HG03097 (cell line): ENCODE data around the gene TTLL10.

Experiments used
- ATAC-seq: cut with Tn5 transposase; IDR thresholded peaks from one replicate; pipeline ENCODE4 v1.9.1; 2021; ENCODE audit not compliant: unreplicated experiment, low FRiP score

The TTLL10 gene

GRCh38 chr1:1203561-1204424, 30.1 kb downstream of the TTLL10 start:
- no peak for ATAC-seq

DNA sequence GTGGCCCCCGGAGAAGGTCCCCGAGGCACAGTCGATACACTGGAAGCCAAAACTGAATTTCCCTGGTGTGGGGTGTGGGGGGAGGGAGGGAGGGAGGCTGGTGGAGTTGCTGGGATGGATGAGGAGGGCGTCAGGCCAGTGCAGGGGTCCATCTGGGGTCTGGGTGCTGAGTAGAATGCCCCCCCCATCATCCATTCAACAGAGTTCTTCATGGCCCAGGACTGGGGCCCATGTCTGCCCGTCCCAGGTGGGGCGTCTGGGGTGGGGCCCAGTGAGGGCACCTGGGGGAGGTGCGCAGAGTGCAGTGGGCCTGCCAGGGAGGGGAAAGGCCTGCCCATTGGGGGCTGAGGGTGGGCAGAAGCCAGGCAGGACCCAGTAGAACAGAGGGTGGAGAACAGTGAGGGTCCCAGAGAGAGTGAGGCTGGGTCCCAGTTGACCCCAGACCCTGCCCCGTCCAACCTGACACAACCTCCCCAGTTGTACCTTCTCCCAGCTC, 30.8 kb downstream of the TTLL10 start:
- no peak for ATAC-seq

- no peak for ATAC-seq
Measured at GRCh38 chr1:1204998-1205768, 31.5 kb downstream of the TTLL10 start.

GRCh38 chr1:1205769-1206375, 32.2 kb downstream of the TTLL10 start:
- ATAC-seq, result no peak

GRCh38 chr1:1206376-1206965, 32.8 kb downstream of the TTLL10 start, which contains the start of gene TNFRSF18:
TSS of gene TNFRSF18 (minus strand) at chr1:1206592. CDS start at chr1:1206571, 21 bp downstream.
- no peak for ATAC-seq

DNA sequence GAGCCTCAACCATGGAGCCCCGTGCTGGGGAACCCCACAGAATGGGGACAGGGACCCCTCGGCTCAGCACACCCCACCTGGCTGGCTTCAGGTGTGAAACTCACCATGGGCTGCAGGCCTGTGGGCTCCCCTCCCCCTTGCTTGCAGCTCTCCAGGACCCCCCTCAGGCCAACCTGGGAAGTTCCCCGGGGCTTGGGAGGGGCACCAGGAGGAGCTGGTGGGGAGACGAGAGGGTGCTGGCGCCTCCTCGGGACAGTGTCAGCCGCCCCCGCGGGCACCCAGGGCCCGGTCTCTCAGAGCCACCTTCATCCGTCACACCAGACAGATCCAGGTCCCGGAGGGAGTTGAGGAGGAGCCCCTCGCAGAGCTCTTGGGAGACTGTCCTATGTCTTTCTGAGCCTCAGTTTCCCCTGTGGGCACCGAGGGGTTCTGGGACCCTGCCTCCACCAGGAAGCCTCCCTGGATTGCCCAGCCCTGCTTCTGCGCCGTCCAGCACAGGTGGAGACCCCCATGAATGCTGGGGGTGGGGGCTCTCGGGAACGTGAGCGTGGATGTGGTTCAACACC, 33.4 kb downstream of the TTLL10 start:
- no peak for ATAC-seq

- ATAC-seq, result no peak
Measured at GRCh38 chr1:1207571-1207892, 33.9 kb downstream of the TTLL10 start.

DNA sequence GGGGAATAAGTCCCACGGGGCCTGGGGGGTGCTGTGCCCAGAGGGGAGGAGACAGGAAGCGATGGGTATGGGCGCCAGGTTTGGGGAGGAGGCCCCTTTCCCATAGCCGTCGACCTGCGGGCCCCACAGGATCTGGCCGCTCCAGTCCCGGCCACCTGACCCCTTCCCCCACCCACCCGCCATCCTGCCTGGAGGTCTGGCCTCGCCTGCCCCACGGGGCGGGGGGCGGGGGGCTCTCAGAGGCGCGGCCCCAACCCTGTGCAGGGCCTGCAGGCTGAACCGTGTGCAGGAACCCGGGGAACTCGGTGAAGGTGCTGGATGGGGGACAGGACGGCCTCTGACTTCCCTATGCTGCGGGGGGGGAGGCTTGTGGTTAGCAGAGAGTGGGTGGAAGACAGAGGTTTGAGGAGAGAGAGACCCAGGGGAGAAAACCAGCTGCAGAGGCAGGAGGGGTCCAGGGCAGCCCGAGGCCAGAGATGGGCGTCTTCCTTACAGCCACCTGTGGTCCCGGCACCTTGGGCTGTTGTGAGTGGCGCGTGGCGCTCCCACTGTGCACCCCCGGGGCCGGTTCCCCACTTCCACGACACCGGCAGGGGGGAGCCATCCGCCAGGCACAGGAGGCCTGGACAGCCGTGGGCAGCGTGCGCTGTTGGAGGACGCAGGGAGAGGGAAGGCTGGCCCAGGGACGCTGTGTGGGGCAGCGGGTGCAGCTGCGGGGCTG, 35.2 kb downstream of the TTLL10 start:
- ATAC-seq, result no peak

- ATAC-seq, result no peak
Measured at GRCh38 chr1:1210726-1211540, 37.3 kb downstream of the TTLL10 start.

DNA sequence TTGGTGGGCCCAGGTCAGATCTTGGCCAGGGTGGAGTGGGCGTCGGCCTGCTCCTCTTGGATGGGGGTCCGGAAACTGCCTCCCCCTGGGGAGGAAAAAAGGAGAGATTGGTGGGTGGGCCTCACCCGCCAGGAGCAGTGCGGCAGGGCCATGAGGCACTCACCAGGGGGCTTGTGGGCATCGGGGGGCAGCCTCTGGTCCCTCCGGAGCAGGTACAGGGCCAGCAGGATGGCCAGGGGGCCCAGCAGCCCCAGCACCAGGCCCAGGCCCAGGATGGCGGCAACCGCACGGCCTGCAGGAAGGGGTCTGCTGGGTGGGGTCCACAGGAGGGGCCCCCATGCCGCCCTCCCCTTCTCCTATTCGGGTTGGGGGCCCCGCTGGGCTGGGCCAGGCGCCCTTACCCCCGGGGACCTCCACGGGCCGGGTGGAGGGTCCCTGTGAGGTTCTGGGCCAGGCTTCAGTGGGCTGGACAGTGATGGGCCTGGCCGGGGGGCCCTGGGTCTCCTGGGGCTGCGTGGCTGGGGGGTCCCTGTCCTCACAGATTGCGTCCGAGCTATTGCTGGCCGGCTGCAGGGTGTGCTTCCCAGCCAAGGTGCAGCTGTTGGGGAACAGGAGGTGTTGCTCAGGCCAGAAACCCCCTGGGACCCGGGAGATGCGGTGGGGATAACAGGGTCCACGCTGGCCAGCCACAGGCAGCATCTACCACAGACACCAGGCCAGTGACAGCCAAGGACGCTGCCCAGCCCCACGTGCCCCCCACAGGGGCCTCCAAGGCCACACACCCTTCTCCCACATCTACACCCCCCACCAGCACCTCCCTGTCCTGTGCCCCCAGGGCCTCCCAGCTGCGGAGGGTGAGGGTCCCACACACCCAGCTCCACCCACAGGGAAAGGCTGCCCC, 38.1 kb downstream of the TTLL10 start:
- ATAC-seq, result no peak

- ATAC-seq, result no peak
Measured at GRCh38 chr1:1212780-1213344, 39.2 kb downstream of the TTLL10 start.

- no peak for ATAC-seq
Measured at GRCh38 chr1:1213345-1214265, 39.9 kb downstream of the TTLL10 start, which contains the start of gene TNFRSF4. TSS of gene TNFRSF4 (minus strand) at chr1:1214153. CDS start at chr1:1214127, 26 bp downstream.

DNA sequence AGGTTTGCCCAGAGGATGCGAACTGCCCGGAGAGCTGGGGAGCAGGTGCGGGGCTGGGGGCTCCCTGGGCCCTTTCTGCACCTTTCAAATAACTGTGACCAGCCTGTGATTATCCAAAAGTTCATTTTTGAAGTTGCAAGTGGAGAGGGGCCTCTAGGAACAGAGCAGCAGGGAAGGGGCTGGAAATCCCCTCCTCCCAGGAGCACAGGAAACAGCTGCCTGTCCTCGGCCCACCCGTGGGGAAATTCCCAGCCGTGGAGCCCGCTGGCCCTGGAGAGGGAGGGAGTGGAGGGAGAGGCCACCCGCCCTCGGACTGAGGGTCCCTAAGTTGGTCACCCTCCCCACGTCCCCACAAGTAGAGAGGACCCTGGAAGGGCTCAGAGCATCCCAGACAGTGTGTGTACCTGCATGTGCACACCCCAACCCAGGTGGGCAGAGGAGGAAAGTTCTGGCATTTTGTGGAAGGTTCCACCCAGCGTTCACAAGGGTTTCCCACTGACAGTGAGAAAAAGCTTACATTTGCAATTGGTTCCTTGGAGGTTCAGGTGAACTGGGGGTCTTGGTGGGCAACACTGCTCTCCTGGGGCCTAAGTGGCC, 41.5 kb downstream of the TTLL10 start:
- ATAC-seq, result no peak

GRCh38 chr1:1215881-1216605, 42.4 kb downstream of the TTLL10 start:
- ATAC-seq, result no peak

DNA sequence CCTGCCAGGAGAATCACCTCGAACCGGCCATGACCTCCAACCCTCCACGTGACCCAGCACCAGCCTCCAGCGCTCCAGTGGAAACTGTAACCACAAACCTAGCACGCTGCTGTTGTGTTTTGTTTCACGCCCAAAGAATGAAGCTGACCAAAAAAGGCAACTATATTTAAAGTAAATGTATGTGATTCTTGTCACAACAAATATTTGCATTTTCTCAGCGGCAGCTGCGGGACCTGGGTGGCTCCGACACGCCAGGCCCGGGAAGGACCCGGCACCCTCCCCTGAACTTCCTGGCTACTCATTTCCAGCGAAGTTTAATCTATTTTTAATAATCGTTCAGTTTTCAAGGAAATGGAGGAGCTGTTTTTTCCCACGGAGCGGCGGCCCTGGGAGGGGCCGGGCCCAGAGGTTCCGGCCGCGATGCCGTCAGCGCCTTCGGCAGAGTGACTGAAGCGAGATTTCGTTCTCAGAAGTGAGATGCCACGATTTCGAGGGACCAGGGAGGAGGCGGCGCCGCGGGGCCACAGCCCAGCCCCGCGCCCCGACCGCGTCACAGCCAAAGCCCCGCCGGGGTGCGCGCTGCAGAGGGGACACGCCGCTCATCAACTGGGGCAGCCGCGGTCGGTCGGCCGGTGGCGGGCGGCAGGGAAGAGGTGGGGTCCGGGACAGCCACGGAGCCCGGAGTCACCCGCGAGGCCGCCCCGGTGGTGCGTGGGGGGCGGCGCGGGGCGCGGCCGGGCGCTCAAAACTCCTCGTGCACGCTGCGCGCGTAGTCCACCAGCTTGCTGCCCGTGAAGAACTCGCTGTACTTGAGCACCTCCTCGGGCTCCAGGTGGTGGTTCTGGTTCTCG, 43.3 kb downstream of the TTLL10 start:
- ATAC-seq, result no peak
